Measurements from ENCODE around the gene CFAP90.

DNA sequence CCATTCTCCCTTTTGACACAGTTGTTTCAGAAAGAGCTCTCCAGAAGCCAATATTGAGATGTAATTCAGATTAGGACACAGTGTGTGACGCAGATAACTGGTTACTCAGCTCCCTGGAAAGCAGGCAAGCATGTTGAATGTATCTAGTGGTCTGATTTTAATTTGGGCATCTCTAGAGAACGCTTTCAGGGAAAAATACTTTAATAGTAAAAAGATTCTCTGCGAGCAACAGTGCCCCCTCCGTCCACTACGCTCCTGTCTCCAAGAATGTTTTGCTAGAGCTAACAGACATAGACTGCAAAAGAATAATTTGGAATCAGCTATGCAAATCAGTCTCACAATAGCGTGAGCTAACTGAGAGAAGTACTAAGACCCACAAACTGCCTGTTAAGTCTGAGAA is 23.3 kb downstream of the CFAP90 start:
- TF ChIP-seq, protein P1, sequence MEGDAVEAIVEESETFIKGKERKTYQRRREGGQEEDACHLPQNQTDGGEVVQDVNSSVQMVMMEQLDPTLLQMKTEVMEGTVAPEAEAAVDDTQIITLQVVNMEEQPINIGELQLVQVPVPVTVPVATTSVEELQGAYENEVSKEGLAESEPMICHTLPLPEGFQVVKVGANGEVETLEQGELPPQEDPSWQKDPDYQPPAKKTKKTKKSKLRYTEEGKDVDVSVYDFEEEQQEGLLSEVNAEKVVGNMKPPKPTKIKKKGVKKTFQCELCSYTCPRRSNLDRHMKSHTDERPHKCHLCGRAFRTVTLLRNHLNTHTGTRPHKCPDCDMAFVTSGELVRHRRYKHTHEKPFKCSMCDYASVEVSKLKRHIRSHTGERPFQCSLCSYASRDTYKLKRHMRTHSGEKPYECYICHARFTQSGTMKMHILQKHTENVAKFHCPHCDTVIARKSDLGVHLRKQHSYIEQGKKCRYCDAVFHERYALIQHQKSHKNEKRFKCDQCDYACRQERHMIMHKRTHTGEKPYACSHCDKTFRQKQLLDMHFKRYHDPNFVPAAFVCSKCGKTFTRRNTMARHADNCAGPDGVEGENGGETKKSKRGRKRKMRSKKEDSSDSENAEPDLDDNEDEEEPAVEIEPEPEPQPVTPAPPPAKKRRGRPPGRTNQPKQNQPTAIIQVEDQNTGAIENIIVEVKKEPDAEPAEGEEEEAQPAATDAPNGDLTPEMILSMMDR (conservative IDR thresholded peaks at IDR 0.05 in 1 of 2, IDR thresholded peaks at IDR 0.05 in 1 of 2; ENCODE audit: extremely low read depth in 1 of 2, insufficient read depth in 1 of 2, low read depth in 1 of 2, low read length in 2 of 2): no peak
- TF ChIP-seq EZH2 (IDR thresholded peaks at IDR 0.05; ENCODE audit: borderline replicate concordance, low read length): no peak

All from mammary epithelial cell (primary cell).